Measurements from ENCODE around the gene FUNDC2. TPM values are rescaled to one million over a fixed set of nuclear protein-coding genes. Genes with fewer than 3 reads are reported as not detected.

Gene FUNDC2
- polyA plus RNA-seq, 2 of the 4 experiments (the other 2 are of a cell fraction) = 63.5 to 159 TPM

- no peak overlapping the region for H3K27ac ChIP-seq
- ChIA-PET CTCF (interaction anchor here (0.7 to 1.2 kb wide), 2 partner anchors 9 to 66 kb away, joined by 3 to 4 read pairs; no protein-coding TSS in a partner anchor), POLR2A (no interaction called here)
- no peak overlapping the region for H3K4me2 ChIP-seq
- H3K4me3 ChIP-seq = no peak overlapping the region
- H3K9me3 ChIP-seq = no peaks in the 10 kb centered on the region
- H3K4me1 ChIP-seq = peaks cover 29% of the 10 kb centered on the region
- WGBS (ENCODE audit: missing lambda C conversion rate) = 97% methylated on average over 4 of the region's 4 CpGs
- ATAC-seq (no peak), DNase-seq (ENCODE audit: low read depth in 1 of 2, low spot score in 1 of 2) (no peak), FAIRE-seq (no peak)
- TF ChIP-seq TP53 (CRISPR knock-in tag; IDR thresholded peaks at IDR 0.05) (no peak), RNF2 (IDR thresholded peaks at IDR 0.05; ENCODE audit: borderline replicate concordance, low read depth) (no peak), CTCF (IDR thresholded peaks at IDR 0.05) (no peak), NFE2L2 (conservative IDR thresholded peaks at IDR 0.05; ENCODE audit: low read length) (no peak), HDAC2 (IDR thresholded peaks at IDR 0.05) (no peak), KDM5A (IDR thresholded peaks at IDR 0.05) (no peak), MAZ (IDR thresholded peaks at IDR 0.05; ENCODE audit: borderline replicate concordance, low read depth, low read length) (no peak), MYC (IDR thresholded peaks at IDR 0.05; ENCODE audit: borderline replicate concordance, low read length) (no peak)
These were observed 27.6 kb downstream of the FUNDC2 start for GRCh38 chrX:155054255-155054654.

GRCh38 chrX:155055494-155055893 lies 28.9 kb downstream of the FUNDC2 start:
- CTCF ChIA-PET = interaction anchor here (1.0 to 4.2 kb wide), 5 partner anchors 8 to 74 kb away, joined by 4 to 35 read pairs (median 4); no protein-coding TSS in a partner anchor
- Histone ChIP-seq H3K4me3 (no peak overlapping the region), H3K9me3 (no peaks in the 10 kb centered on the region), H3K4me2 (no peak overlapping the region), H3K27ac (no peak overlapping the region), H3K4me1 (peaks cover 29% of the 10 kb centered on the region)
- POLR2A ChIA-PET = no interaction called here
- 96% methylated on average over 3 of the region's 3 CpGs for WGBS (ENCODE audit: missing lambda C conversion rate)
- ATAC-seq = no peak
- no peak for DNase-seq (ENCODE audit: low read depth in 1 of 2, low spot score in 1 of 2)
- no peak for FAIRE-seq
- TF ChIP-seq HOXB5 (CRISPR knock-in tag; IDR thresholded peaks at IDR 0.05) (no peak), ZSCAN20 (CRISPR knock-in tag; IDR thresholded peaks at IDR 0.05) (no peak), KDM5A (IDR thresholded peaks at IDR 0.05) (no peak), NR3C1 (IDR thresholded peaks at IDR 0.05) (no peak), HOXA7 (CRISPR knock-in tag; IDR thresholded peaks at IDR 0.05) (no peak)

DNA sequence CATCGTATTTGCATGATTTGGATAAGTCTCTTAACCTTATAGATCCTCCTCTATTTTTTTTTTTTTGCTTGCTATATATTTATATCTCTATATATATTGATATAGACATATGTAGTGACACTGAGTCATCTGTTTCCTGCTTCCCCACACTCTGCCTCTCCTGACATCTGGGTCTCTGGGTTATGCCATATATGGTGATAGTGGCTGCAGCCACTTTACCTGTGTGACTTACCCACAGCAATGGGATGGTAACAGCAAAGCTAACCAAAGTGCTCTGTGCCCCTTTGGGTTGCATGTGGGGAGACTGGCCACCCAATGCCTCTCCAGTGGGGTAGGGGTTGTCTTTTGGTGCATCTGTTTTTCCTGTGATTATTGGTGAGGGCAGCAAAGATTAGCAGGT lies 29.8 kb downstream of the FUNDC2 start:
- H3K27ac ChIP-seq = no peak overlapping the region
- ATAC-seq (no peak), FAIRE-seq (no peak), DNase-seq (ENCODE audit: low read depth in 1 of 2, low spot score in 1 of 2) (no peak)
- 0 out of 3 replicates have a peak overlapping the region, but pooled peaks have one; percentile 72 for H3K4me2 ChIP-seq
- peaks cover 29% of the 10 kb centered on the region for H3K4me1 ChIP-seq
- no peak overlapping the region for H3K4me3 ChIP-seq
- H3K9me3 ChIP-seq = no peaks in the 10 kb centered on the region
- POLR2A ChIA-PET = interaction anchor here (2.2 kb wide), 1 partner anchor 29 kb away, joined by 7 read pairs; the partner anchor contains the start of gene FUNDC2
- TF ChIP-seq POLR2AphosphoS2 (conservative IDR thresholded peaks at IDR 0.05; ENCODE audit: low read length) (no peak), HOXA7 (CRISPR knock-in tag; IDR thresholded peaks at IDR 0.05) (no peak), GATA3 (IDR thresholded peaks at IDR 0.05; ENCODE audit: borderline replicate concordance) (no peak), ZSCAN20 (CRISPR knock-in tag; IDR thresholded peaks at IDR 0.05) (no peak), KDM1A (IDR thresholded peaks at IDR 0.05; ENCODE audit: low read depth) (no peak), RFX5 (IDR thresholded peaks at IDR 0.05) (no peak), HOXB13 (CRISPR knock-in tag; IDR thresholded peaks at IDR 0.05; ENCODE audit: low read depth) (no peak), FOSB (CRISPR knock-in tag; IDR thresholded peaks at IDR 0.05) (no peak), CHD4 (IDR thresholded peaks at IDR 0.05; ENCODE audit: borderline replicate concordance) (no peak), MYC (IDR thresholded peaks at IDR 0.05; ENCODE audit: borderline replicate concordance, low read length) (no peak), JUNB (IDR thresholded peaks at IDR 0.05) (no peak), TFCP2L1 (CRISPR knock-in tag; IDR thresholded peaks at IDR 0.05) (no peak)
- TF ChIP-seq, protein P1, sequence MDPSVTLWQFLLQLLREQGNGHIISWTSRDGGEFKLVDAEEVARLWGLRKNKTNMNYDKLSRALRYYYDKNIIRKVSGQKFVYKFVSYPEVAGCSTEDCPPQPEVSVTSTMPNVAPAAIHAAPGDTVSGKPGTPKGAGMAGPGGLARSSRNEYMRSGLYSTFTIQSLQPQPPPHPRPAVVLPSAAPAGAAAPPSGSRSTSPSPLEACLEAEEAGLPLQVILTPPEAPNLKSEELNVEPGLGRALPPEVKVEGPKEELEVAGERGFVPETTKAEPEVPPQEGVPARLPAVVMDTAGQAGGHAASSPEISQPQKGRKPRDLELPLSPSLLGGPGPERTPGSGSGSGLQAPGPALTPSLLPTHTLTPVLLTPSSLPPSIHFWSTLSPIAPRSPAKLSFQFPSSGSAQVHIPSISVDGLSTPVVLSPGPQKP (IDR thresholded peaks at IDR 0.05; ENCODE audit: low read depth, low read length) = no peak
- TF ChIP-seq, protein P2, sequence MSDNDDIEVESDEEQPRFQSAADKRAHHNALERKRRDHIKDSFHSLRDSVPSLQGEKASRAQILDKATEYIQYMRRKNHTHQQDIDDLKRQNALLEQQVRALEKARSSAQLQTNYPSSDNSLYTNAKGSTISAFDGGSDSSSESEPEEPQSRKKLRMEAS (IDR thresholded peaks at IDR 0.05) = no peak
- CTCF ChIA-PET = interaction anchor here (0.7 to 4.2 kb wide), 16 partner anchors 10 to 139 kb away, joined by 3 to 35 read pairs (median 6); partner anchors contain the start of genes CMC4, FUNDC2 and MTCP1
- 78% methylated on average over 1 of the region's 1 CpG for WGBS (ENCODE audit: missing lambda C conversion rate)
